Osteoblast (primary cell): ENCODE measurements around the gene CSE1L. TPM values are rescaled to one million over a fixed set of nuclear protein-coding genes. Genes with fewer than 3 reads are reported as not detected.
"Not testable (repeated sequence)": the region's sequence is repeated elsewhere in the genome, so short reads cannot be mapped to it uniquely, and the experiment has no call there.

Source experiments
- DNase-seq: peaks from one replicate; pipeline ENCODE4 v3.0.0; 2011; ENCODE audit warnings: low spot score, mixed read lengths; ENCODE audit not compliant: insufficient read length; ENCODE audit errors: missing footprints
- H2AFZ ChIP-seq: 2 replicates; pipeline ENCODE4 v1.6.0; 2011; ENCODE audit warnings: mild to moderate bottlenecking, low read length
- H3K27ac ChIP-seq: 2 replicates; pipeline ENCODE4 v1.5.1; 2011; ENCODE audit warnings: mild to moderate bottlenecking, low read depth, low read length, moderate library complexity
- H3K27me3 ChIP-seq: 2 replicates; pipeline ENCODE4 v1.6.0; 2012; ENCODE audit warnings: mild to moderate bottlenecking, control low read depth, inconsistent platforms, low read length, moderate library complexity; ENCODE audit not compliant: insufficient read depth
- H3K36me3 ChIP-seq: 2 replicates; pipeline ENCODE4 v1.5.1; 2011; ENCODE audit warnings: mild to moderate bottlenecking, low read length, control low read depth, moderate library complexity; ENCODE audit not compliant: insufficient read depth
- H3K4me1 ChIP-seq: 2 replicates; pipeline ENCODE4 v1.5.1; 2011; ENCODE audit warnings: mild to moderate bottlenecking, low read length, control low read depth, moderate library complexity; ENCODE audit not compliant: insufficient read depth
- H3K4me2 ChIP-seq: 2 replicates; pipeline ENCODE4 v1.6.0; 2011; ENCODE audit warnings: mild to moderate bottlenecking, low read length; ENCODE audit not compliant: insufficient read depth
- H3K4me3 ChIP-seq: fragments of 200-600 bp; sonication (generic); 3 replicates; pipeline ENCODE4 v1.5.1; 2012; ENCODE audit warnings: mild to moderate bottlenecking, low read length, inconsistent platforms; ENCODE audit not compliant: insufficient read depth
- H3K79me2 ChIP-seq: 2 replicates; pipeline ENCODE4 v1.6.0; 2012; ENCODE audit warnings: mild to moderate bottlenecking, low read length, control low read depth, inconsistent platforms; ENCODE audit not compliant: insufficient read depth
- H3K9me3 ChIP-seq: 2 replicates; pipeline ENCODE4 v1.5.1; 2011; ENCODE audit warnings: low read depth, low read length, control low read depth
- H4K20me1 ChIP-seq: 2 replicates; pipeline ENCODE4 v1.6.0; 2012; ENCODE audit warnings: mild to moderate bottlenecking, low read length, control low read depth; ENCODE audit not compliant: insufficient read depth
- CTCF ChIP-seq: IDR thresholded peaks from 2 replicates; pipeline ENCODE4 v1.5.1; 2011; ENCODE audit warnings: mild to moderate bottlenecking, low read depth, low read length, moderate library complexity; ENCODE audit errors: extremely low read depth
- total RNA-seq: library from RNA; depleted of rRNA; stranded (reverse); fragments of >200 nt; gene quantifications from 2 replicates; pipeline ENCODE4 v1.2.3, GENCODE V29; 2012

Gene CSE1L
- total RNA-seq, 1 donor, result 48.9 TPM

GRCh38 chr20:49074521-49074920, 28.4 kb downstream of the CSE1L start:
- no peak for TF ChIP-seq CTCF
- no peak overlapping the region for H3K4me3 ChIP-seq
- no peak for DNase-seq
- no peaks in the 10 kb centered on the region for H3K4me1 ChIP-seq
- H3K9me3 ChIP-seq, result no peaks in the 10 kb centered on the region
- no peak overlapping the region for H3K27ac ChIP-seq
- H3K79me2 ChIP-seq, result peaks cover 4% of the 10 kb centered on the region
- no peaks in the 10 kb centered on the region for H3K27me3 ChIP-seq
- H3K4me2 ChIP-seq, result no peak overlapping the region
- H3K36me3 ChIP-seq, result peaks cover 63% of the 10 kb centered on the region
- H4K20me1 ChIP-seq, result no peaks in the 10 kb centered on the region
- no peak overlapping the region for H2AFZ ChIP-seq

GRCh38 chr20:49078310-49078709, 32.2 kb downstream of the CSE1L start:
- Histone ChIP-seq H3K27me3 (no peaks in the 10 kb centered on the region), H2AFZ (no peak overlapping the region), H3K4me3 (no peak overlapping the region), H3K79me2 (no peaks in the 10 kb centered on the region), H3K9me3 (no peaks in the 10 kb centered on the region), H3K36me3 (peaks cover 63% of the 10 kb centered on the region), H3K27ac (no peak overlapping the region), H3K4me1 (no peaks in the 10 kb centered on the region), H3K4me2 (no peak overlapping the region), H4K20me1 (no peaks in the 10 kb centered on the region)
- no peak for TF ChIP-seq CTCF
- no peak for DNase-seq

- H2AFZ ChIP-seq, H3K4me2 ChIP-seq, H3K4me3 ChIP-seq, H3K79me2 ChIP-seq, H3K27ac ChIP-seq, H4K20me1 ChIP-seq, H3K4me1 ChIP-seq, DNase-seq, H3K27me3 ChIP-seq, H3K9me3 ChIP-seq: not testable (repeated sequence)
- H3K36me3 ChIP-seq, result peaks cover 71% of the 10 kb centered on the region
Observed at GRCh38 chr20:49082295-49082694, 36.2 kb downstream of the CSE1L start.

- no peak for TF ChIP-seq CTCF
- Histone ChIP-seq H3K4me1 (no peaks in the 10 kb centered on the region), H3K4me2 (no peak overlapping the region), H3K4me3 (no peak overlapping the region), H3K9me3 (no peaks in the 10 kb centered on the region), H2AFZ (no peak overlapping the region), H3K27me3 (no peaks in the 10 kb centered on the region), H3K79me2 (no peaks in the 10 kb centered on the region), H3K36me3 (peaks cover 83% of the 10 kb centered on the region), H4K20me1 (no peaks in the 10 kb centered on the region), H3K27ac (no peak overlapping the region)
- DNase-seq, result no peak
Observed at GRCh38 chr20:49091104-49091503, 45.0 kb downstream of the CSE1L start.
